Activated T-cell treated with anti-CD3 and anti-CD28 coated beads for 4 hours (primary cell): Measurements from ENCODE around the gene RPP30.
A peak's percentile ranks its signal among the peaks of the same experiment; 100 is the strongest.
"Not testable (repeated sequence)": the region's sequence is repeated elsewhere in the genome, so short reads cannot be mapped to it uniquely, and the experiment has no call there.

Experiments
- DNase-seq: peaks from one replicate; pipeline ENCODE4 v3.0.0-alpha.2; 2020

RPP30 gene

GRCh38 chr10:90872648-90873020 is 860 bp downstream of the RPP30 start:
- DNase-seq, result no peak

DNA sequence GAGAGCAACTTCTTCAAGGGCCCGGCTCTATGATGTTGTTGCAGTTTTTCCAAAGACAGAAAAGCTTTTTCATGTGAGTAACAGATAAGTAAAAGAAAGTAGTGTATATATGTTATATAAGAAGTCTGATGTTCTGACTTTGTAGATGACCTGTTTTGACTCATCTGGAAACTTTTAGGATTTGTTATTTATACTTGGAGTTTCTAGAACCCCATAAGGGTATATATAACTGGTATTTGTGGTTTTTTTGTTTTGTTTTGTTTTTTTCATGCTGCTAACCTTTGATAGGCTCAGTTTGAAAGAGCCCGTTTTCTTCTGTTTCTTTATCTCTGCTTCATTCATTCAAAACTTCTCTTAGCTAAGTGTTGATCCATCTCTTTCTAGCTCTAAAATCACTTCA is 7.3 kb downstream of the RPP30 start:
- no peak for DNase-seq

GRCh38 chr10:90880059-90880719 is 8.4 kb downstream of the RPP30 start:
- DNase-seq, result not testable (repeated sequence)

DNA sequence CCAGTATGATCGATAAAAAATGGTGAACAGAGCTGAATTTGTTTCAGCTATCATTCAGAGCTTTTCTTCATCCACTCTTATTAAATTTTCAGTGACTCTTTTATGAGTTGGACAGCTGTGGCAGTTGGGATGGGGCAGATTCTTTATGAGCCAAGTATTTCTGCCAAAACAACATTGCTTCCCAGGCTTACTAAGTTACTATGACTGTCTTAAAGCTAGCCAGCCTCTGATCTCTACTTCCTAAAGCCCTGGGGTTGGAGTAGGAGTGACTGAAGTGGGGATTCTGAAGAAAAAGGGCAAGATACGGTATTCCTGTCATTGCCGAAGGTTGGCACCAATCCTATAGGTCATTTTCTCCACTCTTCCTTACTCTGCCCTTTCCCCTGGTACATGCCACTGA is 12.7 kb downstream of the RPP30 start:
- DNase-seq, result no peak

GRCh38 chr10:90885176-90885575 is 13.4 kb downstream of the RPP30 start:
- DNase-seq, result no peak

DNA sequence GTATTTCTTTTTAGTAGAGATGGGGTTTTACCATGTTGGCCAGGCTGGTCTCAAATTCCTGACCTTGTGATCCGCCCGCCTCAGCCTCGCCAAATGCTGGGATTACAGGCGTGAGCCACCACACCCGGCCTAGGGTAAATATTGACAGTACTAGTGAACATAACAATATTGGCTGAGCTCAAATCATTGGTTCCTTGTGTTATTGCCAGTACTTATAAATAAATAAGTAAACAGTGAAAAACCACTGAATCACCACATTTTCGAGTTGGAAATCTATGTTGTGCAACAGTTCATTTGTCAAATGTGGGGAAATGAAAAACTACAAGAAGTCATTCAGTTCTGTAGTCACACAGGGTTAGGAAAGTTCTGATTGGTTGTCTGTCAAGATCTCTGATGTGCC is 15.8 kb downstream of the RPP30 start:
- no peak for DNase-seq

- DNase-seq, result no peak
Observed at GRCh38 chr10:90888387-90888786, 16.6 kb downstream of the RPP30 start.

- no peak for DNase-seq
Observed at GRCh38 chr10:90889636-90890035, 17.9 kb downstream of the RPP30 start.

- DNase-seq, result no peak
Observed at GRCh38 chr10:90890347-90890746, 18.6 kb downstream of the RPP30 start.

GRCh38 chr10:90893190-90893589 is 21.4 kb downstream of the RPP30 start:
- no peak for DNase-seq

DNA sequence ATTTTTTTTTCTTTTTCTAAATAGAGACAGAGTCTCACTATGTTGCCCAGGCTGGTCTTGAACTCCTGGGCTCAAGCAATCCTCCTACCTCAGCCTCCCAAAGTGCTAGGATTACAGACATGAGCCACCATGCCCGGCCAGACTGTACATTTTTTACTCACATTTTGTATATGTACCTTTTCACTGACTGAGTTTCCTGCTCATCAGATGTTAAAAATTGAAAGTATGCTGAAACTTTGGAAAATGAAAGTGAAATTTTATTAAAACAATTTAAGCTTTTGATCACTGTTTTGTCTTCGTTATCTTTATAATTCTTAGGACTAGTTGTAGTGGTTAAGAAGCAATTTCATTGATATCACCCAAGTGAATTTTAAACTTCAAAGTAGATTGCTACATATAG is 25.1 kb downstream of the RPP30 start:
- DNase-seq, result not testable (repeated sequence)

- no peak for DNase-seq
Observed at GRCh38 chr10:90905925-90906324, 34.2 kb downstream of the RPP30 start.

GRCh38 chr10:90906596-90906995 is 34.8 kb downstream of the RPP30 start:
- DNase-seq, result no peak

- DNase-seq, result peak; percentile 37
Observed at GRCh38 chr10:90911133-90912051, 39.6 kb downstream of the RPP30 start.

GRCh38 chr10:90912174-90912573 is 40.4 kb downstream of the RPP30 start:
- DNase-seq, result no peak

GRCh38 chr10:90912854-90913479 is 41.2 kb downstream of the RPP30 start:
- DNase-seq, result no peak

DNA sequence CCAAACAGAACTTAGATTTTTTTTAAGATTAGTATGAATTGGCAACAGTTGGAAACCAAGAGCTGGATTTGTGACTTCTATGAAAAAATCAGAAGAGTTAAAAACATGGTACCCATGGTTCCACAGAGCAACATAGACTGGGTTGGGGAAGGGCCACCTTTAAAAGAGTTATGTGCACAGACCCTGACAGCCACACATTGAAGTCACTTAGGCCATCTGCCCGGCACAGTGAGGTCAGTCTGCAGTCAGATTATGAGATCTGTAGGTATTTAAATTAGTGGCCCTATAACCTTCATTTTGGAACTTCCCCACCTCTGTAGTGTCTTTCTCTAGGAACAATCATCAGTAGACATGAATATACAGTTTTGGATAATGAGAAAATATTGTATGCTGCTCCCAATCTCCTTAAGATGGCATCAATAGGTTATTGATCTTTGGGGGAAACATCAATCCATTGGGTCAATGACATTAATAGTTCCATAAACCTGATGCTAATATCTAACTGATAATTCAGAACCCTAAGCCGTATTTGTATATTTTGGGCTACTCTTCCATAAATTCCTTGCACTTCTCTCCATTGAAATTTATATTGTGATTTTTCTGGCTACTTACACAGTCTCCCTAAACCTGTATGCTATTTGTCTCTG is 42.1 kb downstream of the RPP30 start:
- no peak for DNase-seq

- no peak for DNase-seq
Observed at GRCh38 chr10:90914992-90915765, 43.4 kb downstream of the RPP30 start.

DNA sequence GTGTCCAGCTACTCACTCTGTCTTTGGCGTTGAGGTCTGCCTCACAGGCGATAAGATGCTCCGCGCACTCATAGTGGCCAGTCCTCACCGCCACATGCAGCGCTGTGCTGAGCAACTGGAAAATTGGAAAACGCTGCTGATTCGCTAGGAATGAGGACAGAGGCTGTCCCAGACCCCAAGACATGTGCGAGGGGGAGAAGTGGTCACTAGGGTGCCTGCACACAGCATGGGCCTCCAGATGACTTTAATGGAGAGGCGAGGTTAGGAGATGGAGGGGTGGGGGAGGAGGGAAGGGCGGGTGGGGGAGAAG is 43.9 kb downstream of the RPP30 start:
- DNase-seq, result no peak

DNA sequence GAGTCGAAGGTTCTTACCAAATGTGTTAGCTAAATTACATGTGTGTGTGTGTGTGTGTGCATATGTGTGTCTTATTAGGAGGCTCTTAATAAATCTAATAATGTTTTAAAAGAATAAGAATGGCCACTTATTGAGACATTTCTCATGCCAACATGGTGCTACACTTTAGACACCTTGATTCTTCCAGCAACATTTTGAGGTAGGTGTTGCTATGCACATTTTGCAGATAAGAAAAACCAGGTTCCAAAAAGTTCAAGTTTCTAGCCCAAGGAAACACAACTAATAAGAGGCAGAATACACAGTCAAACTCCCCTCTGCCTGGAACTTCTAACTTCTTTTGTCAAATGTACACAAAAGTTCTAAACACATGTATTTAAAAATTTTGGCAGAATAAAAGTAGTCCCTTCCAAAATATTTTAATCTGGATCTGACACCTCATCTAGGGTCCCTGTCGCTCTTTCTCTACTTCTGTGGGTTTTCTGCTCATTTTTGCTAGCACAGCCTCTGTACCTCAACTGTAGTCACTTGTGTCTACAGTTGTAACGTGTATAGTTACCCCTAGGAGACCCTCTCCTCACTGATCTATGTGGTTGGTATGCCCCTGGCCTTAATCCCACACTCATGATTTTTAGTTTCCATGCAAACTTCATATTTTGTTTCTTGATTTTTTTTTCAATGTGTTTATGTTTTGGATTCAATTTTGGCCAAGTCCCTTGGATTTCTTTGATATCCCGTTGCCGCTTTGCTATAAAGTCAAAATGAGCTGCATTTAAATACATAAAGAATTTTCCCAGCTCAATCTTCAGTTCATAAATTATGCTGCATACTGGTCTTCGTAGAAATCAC is 44.8 kb downstream of the RPP30 start:
- no peak for DNase-seq

- no peak for DNase-seq
Observed at GRCh38 chr10:90917238-90917967, 45.6 kb downstream of the RPP30 start.
